K562 (cell line): ENCODE measurements around the gene PACSIN1. TPM values are rescaled to one million over a fixed set of nuclear protein-coding genes. Genes with fewer than 3 reads are reported as not detected.

ENCODE experiments used
- ELK3 ChIP-seq: fragments of 450-650 bp; formaldehyde crosslinking; IDR thresholded peaks from 2 replicates; pipeline ENCODE4 v1.4.0; 2020; ENCODE audit warnings: mild to moderate bottlenecking
- FOXJ2 ChIP-seq: fragments of 200-800 bp; sonication (Bioruptor generic); IDR thresholded peaks from 2 replicates; pipeline ENCODE4 v1.6.1; 2016; ENCODE audit warnings: missing genetic modification characterization, missing compliant biosample characterization
- HOMEZ ChIP-seq: fragments of 250-450 bp; sonication (Bioruptor Pico); IDR thresholded peaks from 2 replicates; pipeline ENCODE4 v1.4.0; 2020; ENCODE audit warnings: mild to moderate bottlenecking, moderate library complexity
- KAT8 ChIP-seq: fragments of 450-650 bp; IDR thresholded peaks from 2 replicates; pipeline ENCODE4 v1.6.1; 2016; ENCODE audit warnings: low read depth, mild to moderate bottlenecking
- MITF ChIP-seq: IDR thresholded peaks from 2 replicates; pipeline ENCODE4 v1.6.1; 2014; ENCODE audit warnings: antibody characterized with exemption
- MNT ChIP-seq, 2 experiments: fragments of 450-650 bp; conservative IDR thresholded peaks; 2 replicates each; pipeline ENCODE4 v1.6.1; 2017; ENCODE audit warnings: mild to moderate bottlenecking in 2 of 2, moderate library complexity in 2 of 2
- NBN ChIP-seq: fragments of 450-650 bp; IDR thresholded peaks from 2 replicates; pipeline ENCODE4 v1.6.1; 2016; ENCODE audit warnings: low read depth, mild to moderate bottlenecking
- YBX1 ChIP-seq: fragments of 450-650 bp; IDR thresholded peaks from 2 replicates; pipeline ENCODE4 v1.7.1; 2016; ENCODE audit warnings: mild to moderate bottlenecking
- ZBTB8A ChIP-seq: fragments of 450-650 bp; IDR thresholded peaks from 2 replicates; pipeline ENCODE4 v1.6.1; 2018; ENCODE audit warnings: mild to moderate bottlenecking, moderate library complexity; ENCODE audit not compliant: partially characterized antibody
- ZFP30 ChIP-seq: fragments of 250-450 bp; sonication (Bioruptor Pico); IDR thresholded peaks from 2 replicates; pipeline ENCODE4 v1.8.0; 2022; ENCODE audit warnings: moderate library complexity, mild to moderate bottlenecking, inconsistent platforms, borderline replicate concordance
- ZNF165 ChIP-seq: fragments of 250-450 bp; sonication (Bioruptor Pico); IDR thresholded peaks from 2 replicates; pipeline ENCODE4 v1.4.0; 2020; ENCODE audit warnings: borderline replicate concordance
- ZNF3 ChIP-seq: fragments of 250-450 bp; sonication (Bioruptor Pico); IDR thresholded peaks from 2 replicates; pipeline ENCODE4 v1.5.0; 2021; ENCODE audit warnings: mild to moderate bottlenecking, moderate library complexity
- ZNF384 ChIP-seq: IDR thresholded peaks from 2 replicates; pipeline ENCODE4 v1.6.1; 2012; ENCODE audit warnings: low read depth, low read length, improper control_type of control experiment
- ZNF57 ChIP-seq: fragments of 450-650 bp; formaldehyde crosslinking; IDR thresholded peaks from 2 replicates; pipeline ENCODE4 v1.4.0; 2020; ENCODE audit warnings: mild to moderate bottlenecking, moderate library complexity
- polyA plus RNA-seq, 8 experiments: library from polyadenylated mRNA; depleted of rRNA in 4 of 8; stranded (reverse) in 5 of 8; unstranded in 3 of 8; fragments of >200 nt; fragmentation: Nextera tagmentation in 2 of 8; fragmentation: Illumina TruSeq in 1 of 8; extraction: Ambion mirVana in 2 of 8; extraction: Trizol in 1 of 8; gene quantifications; 2 replicates each; pipeline versions ENCODE4 v1.2.1 to v1.2.3, GENCODE V29; 2011 to 2014; ENCODE audit warnings: inconsistent platforms in 1 of 8, missing spikeins in 1 of 8
- total RNA-seq, 7 experiments: library from RNA; depleted of rRNA in 6 of 7; stranded (reverse); fragments of >200 nt in 6 of 7; fragmentation: Illumina TruSeq in 2 of 7; extraction: Trizol in 2 of 7; gene quantifications; 2 replicates each; pipeline versions ENCODE4 v1.2.1 to v1.2.3, GENCODE V29; 2011 to 2021; ENCODE audit warnings: low replicate concordance in 1 of 7

PACSIN1 gene
- total and polyA plus RNA-seq, 9 of the 15 experiments (the other 6 are each of a cell fraction or from before 2014, with no cell fraction given): 0.01 to 1.7 (median 0.45) TPM

- TF ChIP-seq ZNF3 (CRISPR knock-in tag) (no peak), ZBTB8A (no peak), ZNF57 (CRISPR knock-in tag) (no peak), KAT8 (no peak), MITF (0 out of 2 replicates have a peak, but pooled peaks have one; percentile 46), NBN (no peak), MNT (conservative IDR thresholded peaks at IDR 0.05) (0 out of 4 replicates have a peak, but pooled peaks of 1 of the 2 experiments have one; percentile 20), ZFP30 (no peak), FOXJ2 (no peak; the same call in 1 of the 2 replicates), ZNF384 (no peak), ZNF165 (no peak), ELK3 (CRISPR knock-in tag) (no peak), YBX1 (no peak), HOMEZ (CRISPR knock-in tag) (no peak)
These were observed 6.5 kb downstream of the PACSIN1 start (continued) for GRCh38 chr6:34472425-34472824.
